Left lung (tissue), 10 donors: ENCODE results near the gene CPT1A. TPM values are rescaled to one million over a fixed set of nuclear protein-coding genes. Genes with fewer than 3 reads are reported as not detected.

Experiments
- ATAC-seq: fragments of 200-7000 bp; cut with Tn5 transposase; one replicate; pipeline ENCODE4 v1.9.1; 2020; ENCODE audit warnings: moderate library complexity
- DNase-seq, 4 donors: peaks; one replicate each; pipeline ENCODE4 v3.0.0-alpha.2; 2013 to 2020
- H3K27ac ChIP-seq, 2 donors: fragments of 200-600 bp; sonication (generic) in 1 of 2; one replicate each; pipeline versions ENCODE4 v1.5.0 to v1.8.0; 2020 to 2021
- H3K27me3 ChIP-seq, 2 donors: fragments of 200-600 bp; sonication (generic) in 1 of 2; one replicate each; pipeline versions ENCODE4 v1.5.0 to v1.8.0; 2020 to 2021
- H3K36me3 ChIP-seq, 2 donors: fragments of 200-600 bp; sonication (generic) in 1 of 2; one replicate each; pipeline versions ENCODE4 v1.5.0 to v1.8.0; 2020 to 2021
- H3K4me1 ChIP-seq, 2 donors: fragments of 200-600 bp; one replicate each; pipeline ENCODE4 v1.8.0; 2021
- H3K4me3 ChIP-seq, 2 donors: fragments of 200-600 bp; sonication (generic) in 1 of 2; one replicate each; pipeline versions ENCODE4 v1.5.0 to v1.8.0; 2020 to 2021; ENCODE audit warnings: mild to moderate bottlenecking in 1 of 2
- H3K9me3 ChIP-seq, 2 donors: fragments of 200-600 bp; sonication (generic) in 1 of 2; one replicate each; pipeline versions ENCODE4 v1.5.0 to v1.8.0; 2020 to 2021
- CTCF ChIP-seq, 2 donors: fragments of 200-600 bp; sonication (generic) in 1 of 2; IDR thresholded peaks; one replicate each; pipeline versions ENCODE4 v1.5.0 to v1.8.0; 2021; ENCODE audit warnings: antibody characterized with exemption in 2 of 2
- intact Hi-C, 2 donors: fragments of 100-400 bp; cut with DNase I; formaldehyde crosslinking; loops; one replicate each; pipeline versions ENCODE4 v1.11.2 to v1.14.2; 2022
- polyA plus RNA-seq, 6 donors: library from polyadenylated mRNA; unstranded; fragments of 120-200 nt; gene quantifications; one replicate each; pipeline ENCODE4 v1.2.1, GENCODE V29; 2013; ENCODE audit not compliant: insufficient read length in 6 of 6
- total RNA-seq, 2 donors: library from RNA; stranded (reverse); fragmentation: NEBNext Ultra II Directional; extraction: Animal tissue kit (Norgen Biotek cat#: 25700); gene quantifications; one replicate each; pipeline ENCODE4 v1.2.1, GENCODE V29; 2021
- donor health status: DM: no; HTN: yes; CAD: no.
- donor health status: DM: no; HTN: no; CAD: no.

CPT1A gene
- total and polyA plus RNA-seq, 8 donors, result 25.7 to 83.9 (median 31.9) TPM

GRCh38 chr11:68825571-68825970 is 16.1 kb downstream of the CPT1A start:
- ATAC-seq (peak; percentile 89), DNase-seq (peak in 3 of 4 donors; percentile 44 to 78 (median 53))
- peaks cover 0 to 16% of the 10 kb centered on the region in 2 donors for H3K36me3 ChIP-seq
- H3K4me1 ChIP-seq, result peaks cover 0 to 49% of the 10 kb centered on the region in 2 donors
- no peaks in the 10 kb centered on the region for H3K27me3 ChIP-seq
- H3K9me3 ChIP-seq, result no peaks in the 10 kb centered on the region
- TF ChIP-seq CTCF (IDR thresholded peaks at IDR 0.05), result no peak
- H3K27ac ChIP-seq, result no peak overlapping the region
- intact Hi-C loops, result no loop called here
- H3K4me3 ChIP-seq, result no peak overlapping the region

GRCh38 chr11:68822546-68822945 is 19.2 kb downstream of the CPT1A start:
- Histone ChIP-seq H3K4me3 (no peak overlapping the region), H3K4me1 (peaks cover 0 to 25% of the 10 kb centered on the region in 2 donors), H3K27me3 (no peaks in the 10 kb centered on the region), H3K9me3 (no peaks in the 10 kb centered on the region), H3K27ac (no peak overlapping the region), H3K36me3 (peaks cover 0 to 6% of the 10 kb centered on the region in 2 donors)
- ATAC-seq, result no peak
- no peak for DNase-seq
- TF ChIP-seq CTCF (IDR thresholded peaks at IDR 0.05), result no peak
- intact Hi-C loops, result no loop called here

- Histone ChIP-seq H3K4me3 (no peak overlapping the region), H3K9me3 (no peaks in the 10 kb centered on the region), H3K4me1 (peaks cover 0 to 18% of the 10 kb centered on the region in 2 donors), H3K27me3 (no peaks in the 10 kb centered on the region), H3K36me3 (peaks cover 0 to 6% of the 10 kb centered on the region in 2 donors), H3K27ac (no peak overlapping the region)
- no peak for TF ChIP-seq CTCF (IDR thresholded peaks at IDR 0.05)
- no peak for DNase-seq
- intact Hi-C loops, result no loop called here
- ATAC-seq, result no peak
These were observed 20.0 kb downstream of the CPT1A start for GRCh38 chr11:68821670-68822069.

GRCh38 chr11:68819362-68819761 is 22.4 kb downstream of the CPT1A start:
- TF ChIP-seq CTCF (IDR thresholded peaks at IDR 0.05), result no peak
- Histone ChIP-seq H3K4me1 (no peaks in the 10 kb centered on the region), H3K4me3 (no peak overlapping the region), H3K9me3 (no peaks in the 10 kb centered on the region), H3K27ac (no peak overlapping the region), H3K27me3 (no peaks in the 10 kb centered on the region), H3K36me3 (peaks cover 0 to 25% of the 10 kb centered on the region in 2 donors)
- intact Hi-C loops, result no loop called here
- ATAC-seq (no peak), DNase-seq (no peak)

GRCh38 chr11:68818181-68818580 is 23.5 kb downstream of the CPT1A start:
- ATAC-seq (no peak), DNase-seq (no peak)
- no peak overlapping the region for H3K4me3 ChIP-seq
- intact Hi-C loops, result no loop called here
- no peaks in the 10 kb centered on the region for H3K27me3 ChIP-seq
- no peak overlapping the region for H3K27ac ChIP-seq
- H3K9me3 ChIP-seq, result no peaks in the 10 kb centered on the region
- H3K4me1 ChIP-seq, result no peaks in the 10 kb centered on the region
- H3K36me3 ChIP-seq, result peaks cover 0 to 37% of the 10 kb centered on the region in 2 donors
- TF ChIP-seq CTCF (IDR thresholded peaks at IDR 0.05), result no peak
